Lower leg skin (tissue), 3 donors: ENCODE measurements around the gene KDM4D.

ENCODE experiments used
- POLR2A ChIP-seq, 2 donors: fragments of 450-650 bp; IDR thresholded peaks; one replicate each; pipeline ENCODE4 v1.6.1; 2016 to 2017; ENCODE audit warnings: antibody characterized with exemption in 2 of 2, mild to moderate bottlenecking in 1 of 2, moderate library complexity in 1 of 2
- TF ChIP-seq, protein P1 (sequence below), 3 donors: fragments of 450-650 bp; IDR thresholded peaks; one replicate each; pipeline ENCODE4 v1.5.1; 2016; ENCODE audit warnings: antibody characterized with exemption in 3 of 3, mild to moderate bottlenecking in 3 of 3, moderate library complexity in 2 of 3

DNA sequence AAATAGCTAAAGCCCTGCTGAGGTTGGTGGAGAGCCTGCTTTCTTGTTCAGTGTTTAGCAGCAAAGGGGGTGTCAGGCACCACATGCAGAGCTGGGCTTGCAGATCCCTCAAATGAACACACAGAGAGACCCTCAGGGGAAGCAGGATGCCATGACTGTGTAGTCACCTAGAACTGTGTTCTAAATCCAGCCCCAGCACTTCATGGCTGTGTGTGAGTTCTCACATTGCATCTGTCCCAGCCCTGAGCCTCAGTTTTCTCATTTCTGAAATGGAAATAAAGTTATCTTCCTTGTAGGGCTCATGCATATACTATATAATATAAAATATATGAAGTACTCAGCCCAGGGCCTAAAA is 47.3 kb upstream of the KDM4D start:
- TF ChIP-seq, protein P1, sequence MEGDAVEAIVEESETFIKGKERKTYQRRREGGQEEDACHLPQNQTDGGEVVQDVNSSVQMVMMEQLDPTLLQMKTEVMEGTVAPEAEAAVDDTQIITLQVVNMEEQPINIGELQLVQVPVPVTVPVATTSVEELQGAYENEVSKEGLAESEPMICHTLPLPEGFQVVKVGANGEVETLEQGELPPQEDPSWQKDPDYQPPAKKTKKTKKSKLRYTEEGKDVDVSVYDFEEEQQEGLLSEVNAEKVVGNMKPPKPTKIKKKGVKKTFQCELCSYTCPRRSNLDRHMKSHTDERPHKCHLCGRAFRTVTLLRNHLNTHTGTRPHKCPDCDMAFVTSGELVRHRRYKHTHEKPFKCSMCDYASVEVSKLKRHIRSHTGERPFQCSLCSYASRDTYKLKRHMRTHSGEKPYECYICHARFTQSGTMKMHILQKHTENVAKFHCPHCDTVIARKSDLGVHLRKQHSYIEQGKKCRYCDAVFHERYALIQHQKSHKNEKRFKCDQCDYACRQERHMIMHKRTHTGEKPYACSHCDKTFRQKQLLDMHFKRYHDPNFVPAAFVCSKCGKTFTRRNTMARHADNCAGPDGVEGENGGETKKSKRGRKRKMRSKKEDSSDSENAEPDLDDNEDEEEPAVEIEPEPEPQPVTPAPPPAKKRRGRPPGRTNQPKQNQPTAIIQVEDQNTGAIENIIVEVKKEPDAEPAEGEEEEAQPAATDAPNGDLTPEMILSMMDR (IDR thresholded peaks at IDR 0.05) = no peak
- no peak for TF ChIP-seq POLR2A (IDR thresholded peaks at IDR 0.05)
